Vagina (tissue), 2 donors: ENCODE results near the gene THG1L.

Experiments
- CTCF ChIP-seq, 3 experiments: fragments of 450-650 bp in 2 of 3; fragments of 200-600 bp in 1 of 3; sonication (generic) in 1 of 3; IDR thresholded peaks; one replicate each; pipeline ENCODE4 v1.5.1; 2017 to 2019; ENCODE audit warnings: antibody characterized with exemption in 3 of 3, mild to moderate bottlenecking in 2 of 3, moderate library complexity in 2 of 3
- POLR2A ChIP-seq, 2 donors: fragments of 450-650 bp; IDR thresholded peaks; one replicate each; pipeline ENCODE4 v1.6.1; 2017; ENCODE audit warnings: antibody characterized with exemption in 2 of 2, mild to moderate bottlenecking in 2 of 2, moderate library complexity in 2 of 2
- POLR2AphosphoS5 ChIP-seq, 2 donors: sonication (generic); formaldehyde crosslinking; IDR thresholded peaks; one replicate each; pipeline ENCODE4 v1.9.0; 2017; ENCODE audit warnings: antibody characterized with exemption in 2 of 2, mild to moderate bottlenecking in 2 of 2, low read depth in 1 of 2; ENCODE audit not compliant: insufficient read depth in 1 of 2

- TF ChIP-seq CTCF (IDR thresholded peaks at IDR 0.05) (no peak), POLR2A (IDR thresholded peaks at IDR 0.05) (no peak), POLR2AphosphoS5 (IDR thresholded peaks at IDR 0.05; ENCODE audit: insufficient read depth in 1 of 2, low read depth in 1 of 2) (no peak)
These were observed 16.7 kb upstream of the THG1L start for GRCh38 chr5:157714596-157714864.
